ENCODE results near the gene ADGRF4. TPM values are rescaled to one million over a fixed set of nuclear protein-coding genes. Genes with fewer than 3 reads are reported as not detected.

Gene ADGRF4
- total RNA-seq, 3 donors from 2014 or later (not counting 1 experiment from before 2014, with no cell fraction given), result not detected

DNA sequence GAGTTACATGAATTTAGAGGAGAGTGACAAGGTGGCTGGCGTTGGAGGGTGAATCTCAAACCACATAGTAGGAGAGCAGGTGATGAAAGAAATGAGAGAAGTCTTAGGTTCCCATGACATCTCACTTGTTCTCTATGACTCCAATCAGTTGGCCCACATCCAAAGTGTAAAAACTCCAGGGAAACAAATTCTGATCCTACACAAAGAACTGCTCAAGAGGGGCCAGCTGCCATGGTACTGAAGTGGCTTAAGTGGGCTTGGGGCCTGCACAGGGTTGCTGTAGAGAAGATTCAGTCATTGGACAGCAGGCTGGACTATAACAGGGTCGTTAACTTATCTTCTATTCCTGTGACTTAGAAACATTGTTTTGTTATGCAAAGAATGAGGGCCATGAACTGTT lies 7.6 kb upstream of the ADGRF4 start:
- no peak overlapping the region for H3K27ac Mint-ChIP-seq
- peaks cover 9% of the 10 kb centered on the region in 2 donors for H3K27me3 Mint-ChIP-seq (ENCODE audit: low read depth in 2 of 2)
- no peaks in the 10 kb centered on the region for H3K9me3 Mint-ChIP-seq
- Histone ChIP-seq H3K36me3 (ENCODE audit: control insufficient read depth, insufficient read depth, low read length) (no peaks in the 10 kb centered on the region), H3K9me3 (ENCODE audit: control insufficient read depth, insufficient read depth, low read length) (no peaks in the 10 kb centered on the region), H3K4me3 (ENCODE audit: low read length) (no peak overlapping the region), H3K27me3 (ENCODE audit: control insufficient read depth, insufficient read depth, low read length) (no peaks in the 10 kb centered on the region), H3K4me1 (ENCODE audit: control insufficient read depth, insufficient read depth, low read length) (no peaks in the 10 kb centered on the region), H3K27ac (ENCODE audit: low read length) (no peak overlapping the region)
- no peaks in the 10 kb centered on the region for H3K4me1 Mint-ChIP-seq
- TF ChIP-seq CTCF (IDR thresholded peaks at IDR 0.05), result no peak
- intact Hi-C loops (cut with micrococcal nuclease), result no loop called here
- ATAC-seq, result no peak
- DNase-seq, result no peak
- no peak overlapping the region for H3K4me3 Mint-ChIP-seq
- no peaks in the 10 kb centered on the region for H3K36me3 Mint-ChIP-seq
- 73% methylated on average over 2 of the region's 2 CpGs for WGBS (ENCODE audit: insufficient coverage)

- Mint-ChIP-seq H3K27ac (no peak overlapping the region), H3K36me3 (no peaks in the 10 kb centered on the region), H3K9me3 (no peaks in the 10 kb centered on the region), H3K4me3 (no peak overlapping the region), H3K27me3 (ENCODE audit: low read depth in 2 of 2) (peaks cover 0 to 6% of the 10 kb centered on the region in 2 donors), H3K4me1 (no peaks in the 10 kb centered on the region)
- ATAC-seq, result no peak
- no peak overlapping the region for H3K27ac ChIP-seq (ENCODE audit: low read length)
- no peak overlapping the region for H3K4me3 ChIP-seq (ENCODE audit: low read length)
- no peak for TF ChIP-seq CTCF (IDR thresholded peaks at IDR 0.05)
- no peak for DNase-seq
- 72% methylated on average over 2 of the region's 2 CpGs for whole genome bisulfite sequencing (ENCODE audit: insufficient coverage)
- H3K9me3 ChIP-seq (ENCODE audit: control insufficient read depth, insufficient read depth, low read length), result no peaks in the 10 kb centered on the region
- H3K27me3 ChIP-seq (ENCODE audit: control insufficient read depth, insufficient read depth, low read length), result no peaks in the 10 kb centered on the region
- intact Hi-C loops (cut with micrococcal nuclease), result no loop called here
- H3K36me3 ChIP-seq (ENCODE audit: control insufficient read depth, insufficient read depth, low read length), result no peaks in the 10 kb centered on the region
- no peaks in the 10 kb centered on the region for H3K4me1 ChIP-seq (ENCODE audit: control insufficient read depth, insufficient read depth, low read length)
Observed at GRCh38 chr6:47697925-47698324, 455 bp upstream of the ADGRF4 start.

DNA sequence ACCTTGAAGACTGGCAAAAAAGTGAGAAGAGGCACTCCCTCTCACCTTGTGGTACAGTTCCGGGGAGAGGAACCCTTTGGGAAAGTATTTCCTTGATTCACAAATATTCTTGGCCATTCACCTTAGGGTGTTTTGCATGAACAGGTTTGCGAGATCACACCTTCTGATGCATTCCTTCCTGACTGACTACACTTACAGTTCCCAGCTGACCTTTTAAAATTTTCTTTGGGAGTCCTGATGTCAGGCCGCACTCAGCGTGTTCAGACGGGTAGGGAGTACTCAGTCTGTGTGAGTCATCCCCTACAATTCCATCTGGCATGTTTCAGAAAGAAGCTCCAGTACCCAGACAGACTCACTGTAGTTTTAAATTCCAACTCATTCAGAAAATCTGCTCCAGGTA lies 1.7 kb downstream of the ADGRF4 start:
- Mint-ChIP-seq H3K27ac (no peak overlapping the region), H3K4me3 (no peak overlapping the region), H3K4me1 (no peaks in the 10 kb centered on the region), H3K27me3 (ENCODE audit: low read depth in 2 of 2) (no peaks in the 10 kb centered on the region), H3K9me3 (no peaks in the 10 kb centered on the region), H3K36me3 (no peaks in the 10 kb centered on the region)
- no peak for TF ChIP-seq CTCF (IDR thresholded peaks at IDR 0.05)
- DNase-seq, result no peak
- Histone ChIP-seq H3K27me3 (ENCODE audit: control insufficient read depth, insufficient read depth, low read length) (no peaks in the 10 kb centered on the region), H3K36me3 (ENCODE audit: control insufficient read depth, insufficient read depth, low read length) (no peaks in the 10 kb centered on the region), H3K9me3 (ENCODE audit: control insufficient read depth, insufficient read depth, low read length) (no peaks in the 10 kb centered on the region), H3K4me1 (ENCODE audit: control insufficient read depth, insufficient read depth, low read length) (no peaks in the 10 kb centered on the region), H3K4me3 (ENCODE audit: low read length) (no peak overlapping the region), H3K27ac (ENCODE audit: low read length) (no peak overlapping the region)
- intact Hi-C loops (cut with micrococcal nuclease), result no loop called here
- 91% methylated on average over 5 of the region's 5 CpGs for WGBS (ENCODE audit: insufficient coverage)
- ATAC-seq, result no peak

GRCh38 chr6:47700596-47700995 lies 2.2 kb downstream of the ADGRF4 start:
- no peaks in the 10 kb centered on the region for H3K4me1 Mint-ChIP-seq
- ATAC-seq (no peak), DNase-seq (no peak)
- no peak overlapping the region for H3K27ac Mint-ChIP-seq
- Histone ChIP-seq H3K36me3 (ENCODE audit: control insufficient read depth, insufficient read depth, low read length) (no peaks in the 10 kb centered on the region), H3K4me3 (ENCODE audit: low read length) (no peak overlapping the region), H3K4me1 (ENCODE audit: control insufficient read depth, insufficient read depth, low read length) (no peaks in the 10 kb centered on the region), H3K27ac (ENCODE audit: low read length) (no peak overlapping the region), H3K9me3 (ENCODE audit: control insufficient read depth, insufficient read depth, low read length) (no peaks in the 10 kb centered on the region), H3K27me3 (ENCODE audit: control insufficient read depth, insufficient read depth, low read length) (no peaks in the 10 kb centered on the region)
- intact Hi-C loops (cut with micrococcal nuclease), result no loop called here
- WGBS (ENCODE audit: insufficient coverage), result 92% methylated on average over 2 of the region's 2 CpGs
- no peak overlapping the region for H3K4me3 Mint-ChIP-seq
- H3K9me3 Mint-ChIP-seq, result no peaks in the 10 kb centered on the region
- H3K27me3 Mint-ChIP-seq (ENCODE audit: low read depth in 2 of 2), result peaks cover 0 to under 1% of the 10 kb centered on the region in 2 donors
- H3K36me3 Mint-ChIP-seq, result no peaks in the 10 kb centered on the region
- TF ChIP-seq CTCF (IDR thresholded peaks at IDR 0.05), result no peak

Measured in natural killer cell (primary cell).